ENCODE measurements around the gene LRRC36.

Gene LRRC36, protein sequence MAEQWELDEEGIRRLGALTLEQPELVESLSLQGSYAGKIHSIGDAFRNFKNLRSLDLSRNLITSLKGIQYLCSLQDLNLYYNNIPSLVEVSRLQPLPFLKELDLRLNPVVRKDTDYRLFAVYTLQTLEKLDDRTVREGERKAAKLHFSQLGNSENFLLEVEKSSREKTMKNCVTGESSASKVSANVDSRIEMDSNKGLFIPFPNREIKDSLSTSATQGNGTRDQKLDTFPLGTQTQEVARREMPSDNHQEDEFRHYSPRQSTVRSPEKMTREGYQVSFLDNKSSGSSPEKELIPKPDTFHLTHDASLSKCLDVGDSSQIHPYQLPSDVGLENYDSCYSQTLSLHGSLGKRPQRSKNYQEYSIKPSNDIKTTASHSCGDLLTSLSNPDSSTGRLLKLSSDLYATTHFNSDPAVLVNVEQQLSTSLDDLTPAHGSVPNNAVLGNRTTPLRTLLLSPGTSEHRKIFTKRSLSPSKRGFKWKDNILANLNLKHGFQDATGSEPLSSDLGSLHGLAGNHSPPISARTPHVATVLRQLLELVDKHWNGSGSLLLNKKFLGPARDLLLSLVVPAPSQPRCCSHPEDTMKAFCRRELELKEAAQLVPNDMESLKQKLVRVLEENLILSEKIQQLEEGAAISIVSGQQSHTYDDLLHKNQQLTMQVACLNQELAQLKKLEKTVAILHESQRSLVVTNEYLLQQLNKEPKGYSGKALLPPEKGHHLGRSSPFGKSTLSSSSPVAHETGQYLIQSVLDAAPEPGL

DNA sequence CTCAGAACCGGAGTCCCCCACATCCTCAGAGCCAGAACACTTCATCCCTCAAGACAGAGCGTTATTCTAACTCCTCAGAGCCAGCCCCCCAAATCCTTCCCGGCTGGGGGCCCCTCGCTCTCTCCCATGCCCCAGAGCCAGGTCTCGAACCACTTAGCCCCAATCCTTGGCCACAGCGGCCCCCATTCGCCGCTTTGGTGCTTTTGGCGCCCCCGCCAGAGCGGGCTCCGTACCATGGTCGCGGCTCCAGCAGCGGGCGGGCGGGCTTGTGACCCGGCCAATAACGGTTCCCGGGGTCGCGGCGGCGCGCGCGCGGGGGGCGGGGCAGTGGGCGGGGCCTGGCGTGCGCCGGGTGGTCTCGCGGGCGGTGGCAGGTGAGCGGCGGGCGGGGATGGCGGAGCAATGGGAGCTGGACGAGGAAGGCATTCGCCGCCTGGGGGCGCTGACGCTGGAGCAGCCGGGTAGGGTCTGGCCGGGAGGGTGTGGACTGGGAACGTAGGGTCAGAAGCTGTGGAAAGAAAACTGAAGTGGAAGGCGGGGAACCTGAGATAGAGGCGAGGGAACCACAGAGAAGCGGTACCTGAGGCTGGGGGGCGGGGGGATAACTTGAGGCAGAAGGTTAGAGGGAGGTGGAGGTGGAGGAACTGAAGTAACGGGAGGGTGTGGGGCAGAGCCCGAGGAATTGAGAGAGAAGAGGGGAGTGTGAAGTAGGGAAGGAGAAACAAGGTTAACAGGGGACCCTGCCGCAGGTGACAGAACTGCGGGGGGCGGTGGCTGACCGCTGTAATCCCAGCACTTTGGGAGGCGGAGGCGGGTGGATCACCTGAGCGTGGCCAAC is at the start of gene LRRC36, which contains the start of gene KCTD19:
Gene LRRC36, plus strand, starts transcription at position 344 of the 838 bp plus-strand sequence. Its CDS starts 48 bp downstream, at position 392.
Gene KCTD19, minus strand, starts transcription at position 270 of the 838 bp plus-strand sequence. Its CDS starts 34 bp downstream, at position 236.
- DNase-seq (ENCODE audit: low spot score) = peak; percentile 46

DNA sequence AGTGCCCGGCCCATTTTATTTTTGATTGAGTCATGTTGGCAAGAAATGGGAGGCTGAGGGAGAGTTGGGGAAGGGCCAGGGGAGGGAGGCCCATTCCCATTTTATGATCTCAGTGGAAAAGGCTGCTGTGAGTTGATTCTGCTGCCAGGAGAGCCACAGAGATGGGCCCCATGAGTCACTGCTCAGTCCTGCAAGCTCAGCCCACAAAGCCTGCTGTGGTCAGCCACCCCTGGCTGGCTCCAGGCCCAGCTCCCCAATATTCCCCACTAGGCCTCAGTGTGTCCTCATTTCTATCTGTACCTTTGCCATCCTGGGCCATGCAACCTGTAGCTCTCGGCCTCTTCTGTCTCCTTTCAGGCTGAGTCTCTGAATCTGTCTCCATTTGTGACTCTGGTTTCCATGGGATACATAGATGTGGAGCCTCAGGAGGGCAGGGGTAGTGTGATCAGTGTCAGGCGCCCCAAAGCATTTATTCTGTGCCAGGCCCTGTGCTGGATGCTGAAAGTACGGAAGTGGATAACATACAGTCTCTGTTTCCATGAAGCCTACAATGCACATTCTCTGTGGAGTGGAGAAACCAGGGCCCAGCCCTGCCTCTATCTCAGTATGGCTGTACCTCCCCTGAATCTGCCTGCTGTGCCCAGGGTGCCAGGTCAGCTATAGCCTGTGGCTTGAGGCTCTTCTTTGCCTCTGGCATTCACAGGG is 49.2 kb upstream of the LRRC36 start:
- DNase-seq (ENCODE audit: low spot score) = no peak

DNA sequence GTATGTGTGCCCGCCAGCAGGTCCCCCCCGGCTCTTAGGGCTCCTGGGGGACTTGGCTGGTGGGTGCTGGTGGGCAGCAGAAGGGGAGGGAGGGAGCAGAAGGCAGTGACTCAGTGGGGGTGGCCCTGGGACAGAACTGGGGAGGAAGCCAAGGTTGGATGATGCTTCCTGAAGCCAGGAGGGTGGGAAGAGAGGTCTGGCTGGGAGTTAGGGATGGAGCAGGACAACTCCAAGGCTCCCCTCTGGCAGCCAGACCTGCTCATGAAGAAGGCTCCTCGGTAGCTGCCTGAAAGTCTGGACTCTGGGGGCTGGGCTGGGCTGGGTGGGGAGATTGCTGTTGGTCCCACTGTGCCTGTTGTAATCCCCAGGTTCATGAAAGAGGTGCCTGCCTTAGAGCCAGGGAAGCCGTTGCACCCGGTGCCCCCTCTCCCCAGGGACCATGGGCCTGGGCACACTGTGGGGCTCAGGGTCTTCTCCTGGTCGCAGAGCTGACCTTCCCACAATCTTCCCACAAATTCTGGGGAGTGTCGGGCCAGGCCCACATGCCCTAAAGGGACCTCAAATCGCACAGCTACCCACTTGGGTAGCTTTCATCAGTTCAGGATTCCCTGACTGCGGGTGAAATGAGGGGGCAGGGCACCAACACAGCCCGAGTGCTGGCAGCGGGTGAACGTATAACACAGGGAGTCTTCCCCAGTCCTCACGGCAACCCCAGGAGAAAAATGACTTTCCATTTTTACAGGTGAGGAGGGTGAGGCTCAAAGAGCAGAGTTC is 48.4 kb upstream of the LRRC36 start:
- DNase-seq (ENCODE audit: low spot score) = no peak

DNA sequence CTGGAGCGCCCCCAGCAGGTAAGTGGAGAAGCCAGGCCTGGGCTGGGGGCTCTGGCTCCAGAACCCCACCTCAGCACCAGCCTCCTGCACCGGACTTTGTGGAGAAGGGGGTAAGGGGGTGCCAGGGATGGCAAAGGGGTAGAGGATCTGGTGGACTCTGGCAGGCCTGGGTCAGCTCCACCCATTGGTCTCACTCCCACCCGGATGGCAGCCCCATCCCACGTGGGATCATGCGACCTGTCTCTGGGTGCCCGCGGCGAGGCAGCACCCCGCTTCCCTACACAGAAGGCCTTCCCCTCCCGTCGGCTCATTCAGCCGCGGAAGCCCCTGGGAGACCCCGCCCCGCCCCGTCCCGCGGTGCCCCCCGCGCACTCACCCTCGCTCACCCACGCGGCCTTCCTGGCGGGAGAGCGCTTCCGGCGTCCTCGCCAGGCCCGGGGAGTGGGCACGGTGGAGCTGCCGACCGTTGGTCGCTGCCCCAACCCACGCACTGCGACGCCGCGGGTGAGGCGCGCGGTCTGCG is 47.8 kb upstream of the LRRC36 start:
- DNase-seq (ENCODE audit: low spot score) = peak; percentile 32

DNA sequence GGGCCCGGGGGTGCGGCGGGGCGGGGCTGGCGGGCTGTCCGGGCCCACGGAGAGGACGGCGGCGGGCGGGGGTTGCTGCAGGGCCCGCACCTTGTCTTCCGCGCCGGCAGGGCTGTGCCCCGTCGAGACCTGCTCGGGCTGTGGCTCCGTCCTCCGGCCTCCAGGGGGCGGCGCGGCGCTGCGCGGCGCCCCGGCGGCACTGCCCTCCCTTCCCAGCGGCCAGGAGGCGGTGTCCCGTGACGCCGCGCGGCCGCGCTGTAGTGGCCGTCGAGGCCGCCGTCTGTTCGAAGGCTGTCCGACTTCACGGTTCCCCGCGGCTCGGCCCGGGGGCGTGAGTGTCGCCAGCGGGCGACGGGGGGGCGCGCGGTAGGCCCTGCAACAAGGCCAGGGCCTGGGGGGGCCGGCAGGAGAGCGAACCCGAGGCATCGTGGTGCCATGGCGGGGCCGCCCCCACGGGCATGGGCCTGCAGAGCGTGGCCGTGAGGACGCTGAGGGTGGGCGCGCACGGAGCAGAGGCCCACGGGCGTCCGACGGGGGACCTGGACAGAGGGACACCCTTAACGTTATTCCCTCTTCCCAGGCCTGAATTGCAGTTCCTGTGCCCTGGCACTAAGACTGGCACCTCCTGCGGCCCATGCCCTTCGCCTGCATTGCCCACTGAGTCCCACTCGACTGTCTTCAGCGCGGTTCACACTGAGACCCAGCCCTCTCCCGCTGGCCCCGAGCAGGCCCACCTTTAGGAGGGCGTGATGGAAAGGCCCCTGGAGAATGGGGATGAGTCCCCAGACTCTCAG is 47.1 kb upstream of the LRRC36 start, which contains the start of gene PLEKHG4:
Gene PLEKHG4, plus strand, starts transcription at position 237 of the 794 bp plus-strand sequence. Its CDS starts 513 bp downstream, at position 750.
- DNase-seq (ENCODE audit: low spot score) = peak; percentile 86

DNA sequence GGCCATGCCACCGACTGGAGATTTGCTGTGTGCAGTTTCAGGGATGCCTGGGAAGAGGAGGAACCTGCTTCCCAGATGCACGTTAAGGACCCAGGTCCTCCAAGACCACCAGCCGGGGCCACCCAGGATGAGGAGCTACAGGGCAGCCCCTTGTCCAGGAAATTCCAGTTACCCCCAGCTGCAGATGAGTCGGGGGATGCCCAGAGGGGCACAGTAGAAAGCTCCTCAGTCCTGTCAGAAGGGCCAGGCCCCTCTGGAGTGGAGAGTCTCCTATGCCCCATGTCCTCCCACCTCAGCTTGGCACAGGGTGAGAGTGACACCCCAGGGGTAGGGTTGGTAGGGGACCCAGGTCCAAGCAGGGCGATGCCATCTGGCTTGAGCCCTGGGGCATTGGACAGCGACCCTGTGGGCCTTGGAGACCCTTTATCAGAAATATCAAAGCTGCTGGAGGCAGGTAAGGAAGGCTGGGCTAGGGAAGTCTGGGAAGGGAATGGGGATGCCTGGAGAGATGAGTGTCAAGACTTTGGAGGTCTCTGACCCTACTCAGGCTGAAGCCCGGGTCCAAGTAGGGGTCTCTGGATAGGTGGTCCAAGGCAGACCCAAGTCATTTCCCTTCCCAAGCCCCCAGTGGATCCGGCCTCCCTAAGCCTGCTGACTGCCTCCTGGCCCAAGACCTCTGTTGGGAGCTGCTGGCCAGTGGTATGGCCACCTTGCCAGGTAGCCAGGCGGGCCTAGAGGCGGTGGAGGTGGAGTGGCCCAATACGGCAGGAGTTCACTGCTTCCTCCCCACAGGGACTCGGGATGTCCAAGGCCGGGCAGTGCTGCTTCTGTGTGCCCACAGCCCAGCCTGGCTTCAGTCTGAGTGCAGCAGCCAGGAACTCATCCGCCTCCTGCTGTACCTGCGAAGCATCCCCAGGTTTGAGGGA is 46.3 kb upstream of the LRRC36 start:
- DNase-seq (ENCODE audit: low spot score) = no peak

DNA sequence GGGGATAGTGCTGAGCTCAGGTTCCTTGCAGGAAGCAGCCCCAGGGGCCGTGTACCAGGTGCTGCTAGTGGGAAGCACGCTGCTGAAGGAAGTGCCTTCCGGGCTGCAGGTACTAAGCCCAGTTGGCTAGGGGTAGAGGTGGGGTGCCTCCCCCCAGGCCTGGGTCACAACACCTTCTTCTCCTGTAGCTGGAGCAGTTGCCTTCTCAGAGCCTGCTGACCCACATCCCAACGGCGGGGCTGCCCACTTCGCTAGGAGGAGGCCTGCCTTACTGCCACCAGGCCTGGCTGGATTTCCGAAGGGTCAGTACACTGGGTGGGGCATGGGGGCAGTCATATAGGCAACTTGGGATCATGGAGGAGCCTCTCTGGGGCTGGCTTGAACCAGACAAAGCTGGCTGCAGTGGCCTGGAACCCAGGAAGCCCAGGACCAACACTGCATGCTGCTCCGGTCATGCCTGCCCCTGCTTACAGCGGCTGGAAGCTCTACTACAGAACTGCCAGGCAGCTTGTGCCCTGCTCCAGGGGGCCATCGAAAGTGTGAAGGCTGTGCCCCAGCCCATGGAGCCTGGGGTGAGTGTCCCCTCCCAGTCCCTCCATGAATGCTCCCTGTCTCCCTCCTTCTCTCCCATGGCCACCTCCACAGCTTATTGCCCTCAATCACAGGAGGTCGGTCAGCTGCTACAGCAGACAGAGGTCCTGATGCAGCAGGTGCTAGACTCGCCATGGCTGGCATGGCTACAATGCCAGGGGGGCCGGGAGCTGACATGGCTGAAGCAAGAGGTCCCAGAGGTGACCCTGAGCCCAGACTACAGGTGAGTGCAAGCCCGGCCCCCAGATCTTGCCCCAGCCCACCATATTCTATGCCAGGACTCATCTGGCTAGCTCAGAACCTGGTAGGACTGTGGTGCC is 44.8 kb upstream of the LRRC36 start:
- DNase-seq (ENCODE audit: low spot score) = no peak

DNA sequence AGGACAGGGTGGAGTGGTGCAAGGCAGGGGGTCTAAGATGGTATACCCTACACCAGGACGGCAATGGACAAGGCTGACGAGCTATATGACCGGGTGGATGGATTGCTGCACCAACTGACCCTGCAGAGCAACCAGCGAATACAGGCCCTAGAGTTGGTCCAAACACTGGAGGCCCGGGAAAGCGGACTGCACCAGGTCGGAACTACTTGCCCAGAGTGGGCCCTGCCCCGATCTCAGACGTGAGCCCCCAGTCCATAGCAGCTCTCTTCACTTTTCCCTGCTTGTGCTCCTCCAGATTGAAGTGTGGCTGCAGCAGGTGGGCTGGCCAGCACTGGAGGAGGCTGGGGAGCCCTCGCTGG is 44.2 kb upstream of the LRRC36 start:
- DNase-seq (ENCODE audit: low spot score) = no peak

DNA sequence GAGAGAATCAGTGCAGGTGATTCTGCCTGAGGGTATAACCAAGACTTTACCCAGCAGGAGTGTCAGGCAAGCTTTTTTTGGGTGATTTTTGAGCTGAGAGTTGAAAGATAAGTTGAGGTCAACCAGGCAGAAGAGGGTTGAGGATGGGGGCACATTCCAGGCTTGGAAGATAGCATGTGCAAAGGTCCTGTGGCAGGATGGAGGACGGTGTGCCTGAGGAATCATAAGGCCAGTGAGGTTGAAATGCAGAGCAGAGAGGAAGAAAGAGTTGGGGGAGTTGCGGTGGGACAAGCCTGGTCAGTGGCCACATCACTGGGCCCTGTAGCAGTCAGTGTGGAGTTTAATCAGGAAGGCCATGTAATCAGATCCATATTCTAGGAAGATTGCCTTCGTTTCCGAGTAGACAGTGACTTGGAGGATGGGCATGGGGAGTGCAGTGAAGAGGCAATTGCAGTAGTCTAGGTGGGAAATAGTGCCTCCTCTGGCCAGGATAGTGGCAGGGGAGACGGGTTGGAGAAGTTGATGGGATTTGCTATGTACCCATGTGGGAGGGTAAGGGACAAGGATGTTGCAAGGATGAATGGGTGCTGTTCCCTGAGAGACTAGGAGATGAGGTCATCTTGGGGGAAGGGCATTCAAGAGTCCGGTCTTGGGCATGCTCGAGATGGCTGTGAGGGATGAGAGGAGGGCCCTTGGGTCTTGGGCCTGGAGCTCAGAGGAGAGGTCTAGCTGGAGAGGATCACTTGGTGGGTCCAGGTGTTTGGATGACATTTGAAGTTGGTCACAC is 43.4 kb upstream of the LRRC36 start:
- DNase-seq (ENCODE audit: low spot score) = no peak

DNA sequence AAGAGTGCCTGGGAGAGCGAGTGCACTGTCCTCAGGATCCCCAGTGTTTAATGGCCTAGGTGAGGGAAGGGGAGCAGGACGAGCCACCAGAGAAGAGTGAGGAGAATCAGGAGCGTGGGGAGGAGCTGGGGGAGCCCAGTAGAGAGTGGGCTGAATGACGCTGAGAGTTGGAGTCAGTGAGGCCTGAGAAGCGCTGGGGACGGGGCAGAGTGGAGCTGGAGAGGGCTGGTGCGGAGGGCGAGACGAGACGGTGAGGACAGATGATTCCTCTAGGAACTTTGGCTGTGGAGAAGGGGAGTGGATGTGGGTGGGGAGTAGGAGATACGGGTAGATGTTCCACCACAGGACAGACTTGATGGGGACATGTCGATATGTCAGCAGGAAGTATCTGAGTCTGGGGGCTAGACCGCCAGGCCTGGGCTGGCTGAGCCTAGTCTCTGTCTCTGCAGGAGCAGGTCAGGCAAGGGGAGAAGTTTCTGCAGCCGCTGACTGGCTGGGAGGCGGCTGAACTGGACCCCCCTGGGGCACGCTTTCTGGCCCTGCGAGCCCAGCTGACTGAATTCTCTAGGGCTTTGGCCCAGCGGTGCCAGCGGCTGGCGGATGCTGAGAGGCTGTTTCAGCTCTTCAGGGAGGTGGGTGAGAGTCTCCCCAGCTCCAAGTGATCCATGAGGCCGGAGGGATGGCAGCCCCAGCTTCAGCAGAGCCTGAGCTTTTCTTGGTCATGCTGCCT is 42.6 kb upstream of the LRRC36 start:
- no peak for DNase-seq (ENCODE audit: low spot score)

DNA sequence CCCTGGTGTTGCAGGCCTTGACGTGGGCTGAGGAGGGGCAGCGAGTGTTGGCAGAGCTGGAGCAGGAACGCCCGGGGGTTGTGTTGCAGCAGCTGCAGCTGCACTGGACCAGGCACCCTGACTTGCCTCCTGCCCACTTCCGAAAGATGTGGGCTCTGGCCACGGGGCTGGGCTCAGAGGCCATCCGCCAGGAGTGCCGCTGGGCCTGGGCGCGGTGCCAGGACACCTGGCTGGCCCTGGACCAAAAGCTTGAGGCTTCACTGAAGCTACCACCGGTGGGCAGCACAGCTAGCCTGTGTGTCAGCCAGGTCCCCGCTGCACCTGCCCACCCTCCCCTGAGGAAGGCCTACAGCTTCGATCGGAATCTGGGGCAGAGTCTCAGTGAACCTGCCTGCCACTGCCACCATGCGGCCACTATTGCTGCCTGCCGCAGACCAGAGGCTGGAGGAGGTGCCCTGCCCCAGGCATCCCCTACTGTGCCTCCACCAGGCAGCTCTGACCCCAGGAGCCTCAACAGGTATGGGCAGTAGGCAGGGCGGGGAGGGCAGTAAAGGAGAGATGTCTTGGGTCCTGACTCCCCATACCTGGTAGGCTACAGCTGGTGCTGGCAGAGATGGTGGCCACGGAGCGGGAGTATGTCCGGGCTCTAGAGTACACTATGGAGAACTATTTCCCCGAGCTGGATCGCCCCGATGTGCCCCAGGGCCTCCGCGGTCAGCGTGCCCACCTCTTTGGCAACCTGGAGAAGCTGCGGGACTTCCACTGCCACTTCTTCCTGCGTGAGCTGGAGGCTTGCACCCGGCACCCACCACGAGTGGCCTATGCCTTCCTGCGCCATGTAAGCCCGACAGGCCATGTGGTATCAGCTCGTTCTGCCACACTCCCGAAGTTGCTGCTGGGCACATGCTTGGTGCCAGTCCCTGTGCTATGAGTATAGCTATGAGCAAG is 41.6 kb upstream of the LRRC36 start:
- DNase-seq (ENCODE audit: low spot score) = no peak

DNA sequence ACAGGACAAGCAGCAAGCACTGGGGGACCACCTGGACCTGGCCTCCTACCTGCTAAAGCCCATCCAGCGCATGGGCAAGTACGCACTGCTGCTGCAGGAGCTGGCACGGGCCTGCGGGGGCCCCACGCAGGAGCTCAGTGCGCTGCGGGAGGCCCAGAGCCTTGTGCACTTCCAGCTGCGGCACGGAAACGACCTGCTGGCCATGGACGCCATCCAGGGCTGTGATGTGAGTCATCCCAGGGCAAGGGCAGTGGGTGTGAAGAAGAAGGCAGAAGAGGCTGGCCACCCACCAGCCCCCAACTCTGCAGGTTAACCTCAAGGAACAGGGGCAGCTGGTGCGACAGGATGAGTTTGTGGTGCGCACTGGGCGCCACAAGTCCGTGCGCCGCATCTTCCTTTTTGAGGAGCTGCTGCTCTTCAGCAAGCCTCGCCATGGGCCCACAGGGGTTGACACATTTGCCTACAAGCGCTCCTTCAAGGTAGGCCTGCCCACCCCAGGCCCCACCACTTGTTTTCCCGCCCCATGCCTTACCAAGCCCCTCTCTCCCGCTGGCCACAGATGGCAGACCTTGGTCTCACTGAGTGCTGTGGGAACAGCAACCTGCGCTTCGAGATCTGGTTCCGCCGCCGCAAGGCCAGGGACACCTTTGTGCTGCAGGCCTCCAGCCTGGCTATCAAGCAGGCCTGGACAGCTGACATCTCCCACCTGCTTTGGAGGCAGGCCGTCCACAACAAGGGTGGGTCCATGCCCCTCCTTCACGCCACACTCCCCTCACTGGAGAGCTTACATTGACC is 40.0 kb upstream of the LRRC36 start:
- DNase-seq (ENCODE audit: low spot score) = no peak

DNA sequence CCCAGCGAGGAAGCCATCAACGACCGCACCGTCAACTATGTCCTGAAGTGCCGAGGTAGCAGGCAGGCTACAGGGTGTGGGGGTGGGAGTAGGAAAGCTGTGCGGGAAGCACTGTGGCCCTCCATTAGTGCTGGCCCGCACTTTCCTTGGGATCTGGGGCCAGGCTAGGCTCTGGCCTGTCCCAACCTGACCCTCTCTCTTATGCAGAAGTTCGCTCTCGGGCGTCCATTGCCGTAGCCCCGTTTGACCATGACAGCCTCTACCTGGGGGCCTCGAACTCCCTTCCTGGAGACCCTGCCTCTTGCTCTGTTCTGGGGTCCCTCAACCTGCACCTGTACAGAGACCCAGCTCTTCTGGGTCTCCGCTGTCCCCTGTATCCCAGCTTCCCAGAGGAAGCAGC is 38.7 kb upstream of the LRRC36 start:
- no peak for DNase-seq (ENCODE audit: low spot score)

DNA sequence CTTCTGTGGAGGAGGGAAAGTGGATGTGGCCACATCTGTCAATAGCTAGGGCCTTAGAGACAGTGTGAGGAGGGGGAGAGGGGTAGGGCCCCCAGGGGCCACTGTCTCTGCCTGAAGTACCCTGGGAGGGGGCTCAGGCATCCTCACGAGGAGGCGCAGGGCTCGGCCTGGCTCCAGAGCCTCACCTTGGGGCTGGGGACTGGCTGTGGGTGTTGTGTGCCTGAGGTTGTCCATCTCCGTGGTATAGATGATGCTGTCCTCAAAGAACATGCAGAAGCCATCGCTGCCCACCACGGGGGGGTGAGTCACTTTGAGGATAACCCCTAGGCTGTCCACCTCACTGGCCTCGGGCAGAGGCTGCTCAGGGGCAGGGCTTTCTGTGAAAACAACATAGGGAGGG is 35.2 kb upstream of the LRRC36 start:
- no peak for DNase-seq (ENCODE audit: low spot score)

Measured in CD4-positive, alpha-beta T cell treated with Interleukin-15 for 4 hours (primary cell).